Left lung (tissue), 10 donors: ENCODE results near the gene SHISA5. TPM values are rescaled to one million over a fixed set of nuclear protein-coding genes. Genes with fewer than 3 reads are reported as not detected.

Source experiments
- ATAC-seq: fragments of 200-7000 bp; cut with Tn5 transposase; one replicate; pipeline ENCODE4 v1.9.1; 2020; ENCODE audit warnings: moderate library complexity
- DNase-seq, 4 donors: peaks; one replicate each; pipeline ENCODE4 v3.0.0-alpha.2; 2013 to 2020
- H3K27ac ChIP-seq, 2 donors: fragments of 200-600 bp; sonication (generic) in 1 of 2; one replicate each; pipeline versions ENCODE4 v1.5.0 to v1.8.0; 2020 to 2021
- H3K27me3 ChIP-seq, 2 donors: fragments of 200-600 bp; sonication (generic) in 1 of 2; one replicate each; pipeline versions ENCODE4 v1.5.0 to v1.8.0; 2020 to 2021
- H3K36me3 ChIP-seq, 2 donors: fragments of 200-600 bp; sonication (generic) in 1 of 2; one replicate each; pipeline versions ENCODE4 v1.5.0 to v1.8.0; 2020 to 2021
- H3K4me1 ChIP-seq, 2 donors: fragments of 200-600 bp; one replicate each; pipeline ENCODE4 v1.8.0; 2021
- H3K4me3 ChIP-seq, 2 donors: fragments of 200-600 bp; sonication (generic) in 1 of 2; one replicate each; pipeline versions ENCODE4 v1.5.0 to v1.8.0; 2020 to 2021; ENCODE audit warnings: mild to moderate bottlenecking in 1 of 2
- H3K9me3 ChIP-seq, 2 donors: fragments of 200-600 bp; sonication (generic) in 1 of 2; one replicate each; pipeline versions ENCODE4 v1.5.0 to v1.8.0; 2020 to 2021
- CTCF ChIP-seq, 2 donors: fragments of 200-600 bp; sonication (generic) in 1 of 2; IDR thresholded peaks; one replicate each; pipeline versions ENCODE4 v1.5.0 to v1.8.0; 2021; ENCODE audit warnings: antibody characterized with exemption in 2 of 2
- intact Hi-C, 2 donors: fragments of 100-400 bp; cut with DNase I; formaldehyde crosslinking; loops; one replicate each; pipeline versions ENCODE4 v1.11.2 to v1.14.2; 2022
- polyA plus RNA-seq, 6 donors: library from polyadenylated mRNA; unstranded; fragments of 120-200 nt; gene quantifications; one replicate each; pipeline ENCODE4 v1.2.1, GENCODE V29; 2013; ENCODE audit not compliant: insufficient read length in 6 of 6
- total RNA-seq, 2 donors: library from RNA; stranded (reverse); fragmentation: NEBNext Ultra II Directional; extraction: Animal tissue kit (Norgen Biotek cat#: 25700); gene quantifications; one replicate each; pipeline ENCODE4 v1.2.1, GENCODE V29; 2021
- donor health status: DM: no; HTN: yes; CAD: no.
- donor health status: DM: no; HTN: no; CAD: no.

Gene SHISA5
- total and polyA plus RNA-seq, 8 donors = 99.2 to 206 (median 114) TPM

- Histone ChIP-seq H3K36me3 (peaks cover 0 to 18% of the 10 kb centered on the region in 2 donors), H3K9me3 (no peaks in the 10 kb centered on the region), H3K27me3 (no peaks in the 10 kb centered on the region), H3K4me3 (no peak overlapping the region), H3K4me1 (peaks cover 16 to 22% of the 10 kb centered on the region in 2 donors), H3K27ac (peak overlapping the region; percentile 14 to 48)
- intact Hi-C loops = loop anchor here in 1 of 2 donors (5.0 kb wide), 2 partner anchors 34 to 164 kb away; no protein-coding TSS in a partner anchor
- TF ChIP-seq CTCF (IDR thresholded peaks at IDR 0.05) = peak; percentile 99
- DNase-seq (peak; percentile 70 to 93 (median 89)), ATAC-seq (peak; percentile 68)
Measured at GRCh38 chr3:48435774-48436476, 68.0 kb downstream of the SHISA5 start.

- DNase-seq = peak in 1 of 4 donors; percentile 26
- Histone ChIP-seq H3K27ac (peak overlapping the region in 1 of 2 donors; percentile 14), H3K36me3 (peaks cover 0 to 18% of the 10 kb centered on the region in 2 donors), H3K27me3 (no peaks in the 10 kb centered on the region), H3K9me3 (no peaks in the 10 kb centered on the region), H3K4me1 (peaks cover 16 to 26% of the 10 kb centered on the region in 2 donors), H3K4me3 (no peak overlapping the region)
- TF ChIP-seq CTCF (IDR thresholded peaks at IDR 0.05) = no peak
- ATAC-seq = no peak
- intact Hi-C loops = loop anchor here in 1 of 2 donors (5.0 kb wide), 2 partner anchors 33 to 163 kb away; no protein-coding TSS in a partner anchor
Measured at GRCh38 chr3:48435223-48435595, 68.8 kb downstream of the SHISA5 start.

GRCh38 chr3:48434591-48435222, 69.3 kb downstream of the SHISA5 start:
- peaks cover 16 to 31% of the 10 kb centered on the region in 2 donors for H3K4me1 ChIP-seq
- no peak for ATAC-seq
- H3K4me3 ChIP-seq = no peak overlapping the region
- H3K36me3 ChIP-seq = peaks cover 0 to 18% of the 10 kb centered on the region in 2 donors
- no peak overlapping the region for H3K27ac ChIP-seq
- H3K27me3 ChIP-seq = no peaks in the 10 kb centered on the region
- DNase-seq = peak in 1 of 4 donors; percentile 32
- no peak for TF ChIP-seq CTCF (IDR thresholded peaks at IDR 0.05)
- intact Hi-C loops = loop anchor here in 1 of 2 donors (5.0 kb wide), 2 partner anchors 32 to 162 kb away; no protein-coding TSS in a partner anchor
- H3K9me3 ChIP-seq = no peaks in the 10 kb centered on the region

GRCh38 chr3:48433472-48434118, 70.4 kb downstream of the SHISA5 start:
- H3K9me3 ChIP-seq = no peaks in the 10 kb centered on the region
- peak in 1 of 4 donors; percentile 68 for DNase-seq
- no peak for TF ChIP-seq CTCF (IDR thresholded peaks at IDR 0.05)
- peaks cover 0 to 18% of the 10 kb centered on the region in 2 donors for H3K36me3 ChIP-seq
- peak overlapping the region in 1 of 2 donors; percentile 67 for H3K27ac ChIP-seq
- H3K4me3 ChIP-seq = peak overlapping the region in 1 of 2 donors; percentile 4
- H3K27me3 ChIP-seq = peaks cover 0 to 6% of the 10 kb centered on the region in 2 donors
- intact Hi-C loops = no loop called here
- peaks cover 10 to 27% of the 10 kb centered on the region in 2 donors for H3K4me1 ChIP-seq
- ATAC-seq = peak; percentile 55
